HG02759 (cell line): Measurements from ENCODE around the gene BBS9.
"Not testable (repeated sequence)": the region's sequence is repeated elsewhere in the genome, so short reads cannot be mapped to it uniquely, and the experiment has no call there.

Experiments
- ATAC-seq: cut with Tn5 transposase; IDR thresholded peaks from one replicate; pipeline ENCODE4 v1.9.1; 2021; ENCODE audit warnings: mild to moderate bottlenecking, moderate library complexity; ENCODE audit not compliant: unreplicated experiment

BBS9 gene

GRCh38 chr7:33193308-33193864 lies 64.0 kb downstream of the BBS9 start:
- peak; percentile 51 for ATAC-seq

- no peak for ATAC-seq
Measured at GRCh38 chr7:33195264-33195663, 65.9 kb downstream of the BBS9 start.

GRCh38 chr7:33196221-33196620 lies 66.9 kb downstream of the BBS9 start:
- no peak for ATAC-seq

GRCh38 chr7:33200282-33200681 lies 70.9 kb downstream of the BBS9 start:
- ATAC-seq: no peak

- ATAC-seq: no peak
Measured at GRCh38 chr7:33201821-33202220, 72.5 kb downstream of the BBS9 start.

GRCh38 chr7:33210958-33211357 lies 81.6 kb downstream of the BBS9 start:
- no peak for ATAC-seq

GRCh38 chr7:33212144-33212543 lies 82.8 kb downstream of the BBS9 start:
- no peak for ATAC-seq

GRCh38 chr7:33215992-33216391 lies 86.6 kb downstream of the BBS9 start:
- no peak for ATAC-seq

- ATAC-seq: no peak
Measured at GRCh38 chr7:33217595-33217994, 88.2 kb downstream of the BBS9 start.

- ATAC-seq: not testable (repeated sequence)
Measured at GRCh38 chr7:33218841-33219535, 89.6 kb downstream of the BBS9 start.

GRCh38 chr7:33220231-33220630 lies 90.9 kb downstream of the BBS9 start:
- no peak for ATAC-seq

GRCh38 chr7:33221390-33221789 lies 92.0 kb downstream of the BBS9 start:
- no peak for ATAC-seq

GRCh38 chr7:33232632-33233145 lies 103.3 kb downstream of the BBS9 start:
- no peak for ATAC-seq

GRCh38 chr7:33233659-33234058 lies 104.3 kb downstream of the BBS9 start:
- no peak for ATAC-seq

GRCh38 chr7:33237036-33237435 lies 107.7 kb downstream of the BBS9 start:
- no peak for ATAC-seq

- ATAC-seq: no peak
Measured at GRCh38 chr7:33243319-33243881, 114.0 kb downstream of the BBS9 start.

- ATAC-seq: no peak
Measured at GRCh38 chr7:33248671-33249070, 119.3 kb downstream of the BBS9 start.

- no peak for ATAC-seq
Measured at GRCh38 chr7:33250421-33250871, 121.1 kb downstream of the BBS9 start.

GRCh38 chr7:33251301-33251700 lies 121.9 kb downstream of the BBS9 start:
- no peak for ATAC-seq

- no peak for ATAC-seq
Measured at GRCh38 chr7:33258491-33258951, 129.2 kb downstream of the BBS9 start.

GRCh38 chr7:33261585-33261984 lies 132.2 kb downstream of the BBS9 start:
- ATAC-seq: no peak

GRCh38 chr7:33262476-33262875 lies 133.1 kb downstream of the BBS9 start:
- no peak for ATAC-seq
